Measurements from ENCODE around the gene IGSF3. TPM values are rescaled to one million over a fixed set of nuclear protein-coding genes. Genes with fewer than 3 reads are reported as not detected.

IGSF3 gene
- polyA plus RNA-seq, 1 donor from 2014 or later, result not detected

Other genes with a start within 250 kb of the IGSF3 start
- 29.5 TPM for gene CD58, start 96.7 kb downstream of the IGSF3 start, polyA plus RNA-seq
- 6.6 TPM for gene CD2, start 86.7 kb upstream of the IGSF3 start, polyA plus RNA-seq
- gene PTGFRN, start 242.2 kb upstream of the IGSF3 start, polyA plus RNA-seq, result not detected

Measured in IgD-negative memory B cell (primary cell).